Keratinocyte (primary cell): Measurements from ENCODE around the gene COQ8A. TPM values are rescaled to one million over a fixed set of nuclear protein-coding genes. Genes with fewer than 3 reads are reported as not detected.

Experiments
- DNase-seq: peaks from one replicate; pipeline ENCODE4 v3.0.0-alpha.2; 2011; ENCODE audit warnings: low read depth, missing footprints, low spot score
- FAIRE-seq: peaks from 2 replicates; lab custom pipeline; 2011; peaks lifted over from hg19 to GRCh38; lab: Jason Lieb, UNC
- H2AFZ ChIP-seq: 2 replicates; pipeline ENCODE4 v1.6.0; 2012; ENCODE audit warnings: low read length, control low read depth, inconsistent platforms; ENCODE audit not compliant: control insufficient read depth
- H3K27ac ChIP-seq: 2 replicates; pipeline ENCODE4 v1.5.1; 2011; ENCODE audit warnings: low read length; ENCODE audit not compliant: control insufficient read depth, insufficient read depth
- H3K27me3 ChIP-seq: 3 replicates; pipeline ENCODE4 v1.6.0; 2011; ENCODE audit warnings: low read length; ENCODE audit not compliant: control insufficient read depth, insufficient read depth; ENCODE audit errors: extremely low read depth
- H3K36me3 ChIP-seq, 2 experiments: 2 replicates in 1 of 2; 3 replicates in 1 of 2; pipeline ENCODE4 v1.5.1; 2011; ENCODE audit warnings: low read length in 2 of 2, mild to moderate bottlenecking in 1 of 2; ENCODE audit not compliant: control insufficient read depth in 2 of 2, insufficient read depth in 2 of 2; ENCODE audit errors: extremely low read depth in 1 of 2
- H3K4me1 ChIP-seq: 3 replicates; pipeline ENCODE4 v1.5.1; 2011; ENCODE audit warnings: low read length; ENCODE audit not compliant: control insufficient read depth, insufficient read depth; ENCODE audit errors: extremely low read depth
- H3K4me2 ChIP-seq: 3 replicates; pipeline ENCODE4 v1.6.0; 2011; ENCODE audit warnings: low read depth, low read length; ENCODE audit not compliant: control insufficient read depth, insufficient read depth; ENCODE audit errors: extremely low read depth
- H3K4me3 ChIP-seq, 3 experiments: fragments of 200-600 bp in 1 of 3; sonication (generic) in 1 of 3; 2 replicates in 2 of 3; 3 replicates in 1 of 3; pipeline ENCODE4 v1.5.1; 2011 to 2016; ENCODE audit warnings: low read length in 3 of 3, mild to moderate bottlenecking in 3 of 3, control low read depth in 2 of 3, inconsistent platforms in 1 of 3, low read depth in 1 of 3, mixed read lengths in 1 of 3, mixed run types in 1 of 3, moderate library complexity in 1 of 3; ENCODE audit not compliant: control insufficient read depth in 2 of 3, insufficient read depth in 2 of 3; ENCODE audit errors: extremely low read depth in 1 of 3
- H3K79me2 ChIP-seq: 2 replicates; pipeline ENCODE4 v1.6.0; 2012; ENCODE audit warnings: low read length; ENCODE audit not compliant: control insufficient read depth, insufficient read depth
- H3K9ac ChIP-seq: 3 replicates; pipeline ENCODE4 v1.6.0; 2011; ENCODE audit warnings: low read length; ENCODE audit not compliant: control insufficient read depth, insufficient read depth; ENCODE audit errors: extremely low read depth
- H3K9me1 ChIP-seq: 3 replicates; pipeline ENCODE4 v1.6.0; 2011; ENCODE audit warnings: low read length; ENCODE audit not compliant: control insufficient read depth, insufficient read depth; ENCODE audit errors: extremely low read depth
- H3K9me3 ChIP-seq: 2 replicates; pipeline ENCODE4 v1.5.1; 2012; ENCODE audit warnings: low read depth, low read length; ENCODE audit not compliant: control insufficient read depth
- H4K20me1 ChIP-seq: 3 replicates; pipeline ENCODE4 v1.6.0; 2011; ENCODE audit warnings: low read length; ENCODE audit not compliant: control insufficient read depth, insufficient read depth; ENCODE audit errors: extremely low read depth
- EZH2 ChIP-seq: IDR thresholded peaks from one replicate; pipeline ENCODE4 v1.6.1; 2012; ENCODE audit warnings: inconsistent platforms, mild to moderate bottlenecking, low read length, moderate library complexity
- dilution Hi-C: fragments of 300-500 bp; cut with MboI; formaldehyde crosslinking; loops from one replicate; pipeline ENCODE4 v1.7.0; 2020; ENCODE audit warnings: low sequenced_read_pairs; ENCODE audit not compliant: extremely low pct_ligation_motif_present
- polyA plus RNA-seq, 5 experiments: library from polyadenylated mRNA; depleted of rRNA in 3 of 5; stranded (reverse) in 3 of 5; stranded (forward) in 1 of 5; unstranded in 1 of 5; fragments of >200 nt; gene quantifications; 1 replicate in 1 of 5; 2 replicates in 3 of 5; 3 replicates in 1 of 5; pipeline versions ENCODE4 v1.2.1 to v1.2.3, GENCODE V29; 2011 to 2012; ENCODE audit warnings: missing spikeins in 2 of 5, low read depth in 1 of 5, low replicate concordance in 1 of 5
- TF ChIP-seq, protein P1 (sequence below), 3 experiments: IDR thresholded peaks in 1 of 3; conservative IDR thresholded peaks in 1 of 3; optimal IDR thresholded peaks in 1 of 3; 2 replicates in 2 of 3; 3 replicates in 1 of 3; pipeline versions ENCODE3 to v1.5.1; 2011; ENCODE audit warnings: low read length in 3 of 3, mild to moderate bottlenecking in 3 of 3, moderate library complexity in 2 of 3, control low read depth in 1 of 3, inconsistent platforms in 1 of 3; ENCODE audit not compliant: insufficient read depth in 2 of 3; ENCODE audit errors: extremely low read depth in 1 of 3

The COQ8A gene
- polyA plus RNA-seq, 1 donor (not counting 4 experiments of a cell fraction or from before 2014, with no cell fraction given) = 3.8 TPM

DNA sequence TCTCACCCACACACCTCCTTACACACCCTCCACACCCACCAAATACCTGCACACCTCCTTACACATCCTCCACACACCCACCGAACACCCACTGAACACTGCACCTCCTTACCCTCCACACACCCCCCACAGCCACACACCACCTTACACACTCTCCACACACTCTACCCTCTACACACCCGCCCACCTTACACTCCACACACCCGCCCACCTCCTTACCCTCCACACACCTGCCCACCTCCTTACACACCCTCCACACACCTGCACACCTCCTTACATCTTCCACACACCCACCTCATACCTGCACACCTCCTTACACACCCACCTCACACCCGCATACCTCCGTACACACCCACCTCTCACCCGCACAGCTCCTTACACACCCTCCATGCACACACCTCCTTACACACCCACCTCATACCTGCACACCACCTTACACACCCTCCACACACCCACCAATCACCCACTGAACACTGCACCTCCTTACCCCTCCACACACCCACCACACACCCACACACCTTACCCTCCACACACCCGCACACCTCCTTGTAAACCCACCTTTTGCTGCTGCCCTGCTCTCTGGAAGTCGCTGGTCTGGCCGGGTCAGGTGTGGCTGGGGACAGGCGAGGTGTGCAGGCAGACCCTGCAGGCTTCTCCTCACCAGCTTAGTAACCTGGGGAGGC, 38.5 kb downstream of the COQ8A start:
- no peak overlapping the region for H3K27ac ChIP-seq
- no peak for TF ChIP-seq EZH2
- TF ChIP-seq, protein P1, sequence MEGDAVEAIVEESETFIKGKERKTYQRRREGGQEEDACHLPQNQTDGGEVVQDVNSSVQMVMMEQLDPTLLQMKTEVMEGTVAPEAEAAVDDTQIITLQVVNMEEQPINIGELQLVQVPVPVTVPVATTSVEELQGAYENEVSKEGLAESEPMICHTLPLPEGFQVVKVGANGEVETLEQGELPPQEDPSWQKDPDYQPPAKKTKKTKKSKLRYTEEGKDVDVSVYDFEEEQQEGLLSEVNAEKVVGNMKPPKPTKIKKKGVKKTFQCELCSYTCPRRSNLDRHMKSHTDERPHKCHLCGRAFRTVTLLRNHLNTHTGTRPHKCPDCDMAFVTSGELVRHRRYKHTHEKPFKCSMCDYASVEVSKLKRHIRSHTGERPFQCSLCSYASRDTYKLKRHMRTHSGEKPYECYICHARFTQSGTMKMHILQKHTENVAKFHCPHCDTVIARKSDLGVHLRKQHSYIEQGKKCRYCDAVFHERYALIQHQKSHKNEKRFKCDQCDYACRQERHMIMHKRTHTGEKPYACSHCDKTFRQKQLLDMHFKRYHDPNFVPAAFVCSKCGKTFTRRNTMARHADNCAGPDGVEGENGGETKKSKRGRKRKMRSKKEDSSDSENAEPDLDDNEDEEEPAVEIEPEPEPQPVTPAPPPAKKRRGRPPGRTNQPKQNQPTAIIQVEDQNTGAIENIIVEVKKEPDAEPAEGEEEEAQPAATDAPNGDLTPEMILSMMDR (optimal IDR thresholded peaks at IDR 0.05 in 1 of 3, IDR thresholded peaks at IDR 0.05 in 1 of 3, conservative IDR thresholded peaks at IDR 0.05 in 1 of 3; ENCODE audit: extremely low read depth in 1 of 3, insufficient read depth in 2 of 3, low read length in 3 of 3) = no peak
- FAIRE-seq (no peak), DNase-seq (no peak)
- no peak overlapping the region for H3K9ac ChIP-seq
- H3K4me3 ChIP-seq = no peak overlapping the region
- no peaks in the 10 kb centered on the region for H4K20me1 ChIP-seq
- no peak overlapping the region for H3K4me2 ChIP-seq
- H3K27me3 ChIP-seq = no peaks in the 10 kb centered on the region
- no peaks in the 10 kb centered on the region for H3K79me2 ChIP-seq
- H3K4me1 ChIP-seq = peaks cover 9% of the 10 kb centered on the region
- no peak overlapping the region for H2AFZ ChIP-seq
- no peaks in the 10 kb centered on the region for H3K9me3 ChIP-seq
- dilution Hi-C loops = no loop called here
- no peaks in the 10 kb centered on the region for H3K36me3 ChIP-seq
- H3K9me1 ChIP-seq = no peaks in the 10 kb centered on the region

DNA sequence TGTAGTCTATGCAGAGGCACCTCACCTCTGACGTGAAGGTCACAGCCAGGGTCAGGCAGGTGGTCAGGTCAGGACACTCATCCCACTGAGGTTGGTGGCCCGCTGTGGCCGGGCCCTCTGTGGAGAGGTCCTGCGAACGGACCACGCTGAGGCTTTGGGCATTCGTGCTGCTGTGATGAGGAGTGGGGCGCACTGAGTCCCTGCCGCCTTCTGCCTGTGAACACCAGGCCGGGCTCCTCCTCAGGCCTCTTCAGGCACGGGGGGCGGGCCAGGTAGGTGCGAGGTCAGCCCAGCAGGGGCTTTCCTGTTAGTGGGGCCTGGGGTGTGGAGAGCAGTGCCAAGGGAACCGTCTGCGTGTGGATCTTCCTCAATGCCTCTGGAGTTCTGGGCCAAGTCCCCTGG, 39.0 kb downstream of the COQ8A start:
- no peak overlapping the region for H3K27ac ChIP-seq
- H3K4me1 ChIP-seq = peaks cover 5% of the 10 kb centered on the region
- no peak overlapping the region for H3K4me3 ChIP-seq
- DNase-seq (no peak), FAIRE-seq (no peak)
- TF ChIP-seq, protein P1 (optimal IDR thresholded peaks at IDR 0.05 in 1 of 3, IDR thresholded peaks at IDR 0.05 in 1 of 3, conservative IDR thresholded peaks at IDR 0.05 in 1 of 3; ENCODE audit: extremely low read depth in 1 of 3, insufficient read depth in 2 of 3, low read length in 3 of 3) = no peak
- TF ChIP-seq EZH2 = no peak
- H3K9ac ChIP-seq = no peak overlapping the region
- H3K79me2 ChIP-seq = no peaks in the 10 kb centered on the region
- no peaks in the 10 kb centered on the region for H3K9me3 ChIP-seq
- no peaks in the 10 kb centered on the region for H4K20me1 ChIP-seq
- H3K9me1 ChIP-seq = no peaks in the 10 kb centered on the region
- dilution Hi-C loops = no loop called here
- no peak overlapping the region for H2AFZ ChIP-seq
- no peaks in the 10 kb centered on the region for H3K27me3 ChIP-seq
- no peak overlapping the region for H3K4me2 ChIP-seq
- H3K36me3 ChIP-seq = no peaks in the 10 kb centered on the region
